Mesenteric fat pad (tissue), 1 donor: ENCODE results near the gene CDC16. TPM values are rescaled to one million over a fixed set of nuclear protein-coding genes. Genes with fewer than 3 reads are reported as not detected.

ENCODE experiments used
- DNase-seq: peaks from one replicate; pipeline ENCODE4 v3.0.0-alpha.2; 2020; ENCODE audit warnings: low spot score
- total RNA-seq: library from RNA; stranded (reverse); fragmentation: NEBNext Ultra II Directional; extraction: Animal tissue kit (Norgen Biotek cat#: 25700); gene quantifications from one replicate; pipeline ENCODE4 v1.2.1, GENCODE V29; 2021
- donor health status: DM: yes; HTN: yes; CAD: no.

CDC16 gene
- total RNA-seq, 1 donor from 2014 or later = 70.0 TPM

DNA sequence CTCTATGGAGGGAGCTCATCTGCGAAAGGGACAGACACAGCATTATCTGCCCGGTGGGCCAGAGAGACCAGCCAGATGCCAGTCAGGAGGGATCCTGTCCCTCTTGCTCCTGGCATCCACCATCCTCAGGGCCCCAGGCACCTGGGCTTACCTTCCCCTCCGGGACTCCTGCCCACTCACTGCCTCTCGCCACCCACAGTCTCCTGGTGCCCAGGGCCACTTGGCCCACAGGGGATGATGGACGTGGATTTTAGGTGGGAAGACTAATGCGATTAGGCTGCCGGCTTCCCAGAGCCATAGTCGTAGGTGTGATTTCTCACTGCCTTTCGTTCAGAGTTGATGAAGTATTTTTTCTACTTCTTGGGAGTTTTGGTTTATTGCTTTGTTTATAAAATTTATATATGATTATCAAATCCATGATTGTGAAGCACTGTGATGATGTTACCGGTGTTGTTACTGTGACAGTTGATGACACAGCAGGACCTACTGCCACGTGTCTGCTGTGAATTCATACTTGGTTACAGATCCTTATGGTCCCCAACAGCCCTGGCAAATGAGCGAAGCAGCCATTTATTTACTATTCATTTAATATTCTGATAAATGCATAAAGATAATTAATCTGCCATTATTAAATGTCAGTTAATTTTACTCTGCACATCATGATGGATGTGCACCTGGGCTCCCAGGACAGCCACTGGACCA is 65.1 kb downstream of the CDC16 start:
- DNase-seq = no peak

DNA sequence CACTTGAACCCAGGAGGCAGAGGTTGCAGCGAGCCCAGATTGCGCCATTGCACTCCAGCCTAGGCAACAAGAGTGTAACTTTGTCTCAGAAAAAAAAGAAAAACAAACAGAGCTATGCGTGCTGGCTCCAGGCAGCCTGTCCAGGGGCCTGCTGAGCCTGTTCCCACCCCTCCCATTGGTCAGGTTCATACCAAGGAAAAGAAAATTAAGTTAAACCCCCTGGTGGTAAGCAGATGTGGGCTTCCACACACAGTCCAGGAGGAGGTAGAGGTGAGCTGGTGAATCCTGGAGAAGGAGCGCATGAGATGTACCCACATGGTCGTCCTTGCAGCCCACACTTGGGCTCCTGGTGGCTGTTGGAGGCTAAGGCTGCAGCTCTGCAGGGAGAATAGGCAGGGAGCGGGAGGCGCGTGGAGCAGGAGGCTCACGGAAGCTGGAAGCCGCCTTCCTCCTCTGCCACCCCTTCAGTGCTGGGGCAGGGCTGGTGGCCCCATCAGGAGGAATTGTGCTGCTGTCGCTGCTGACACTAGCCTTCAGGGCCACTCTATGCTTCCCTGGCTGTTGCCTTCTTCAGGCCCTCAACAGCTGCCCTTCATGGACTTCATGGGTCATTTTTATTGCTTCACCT is 69.1 kb downstream of the CDC16 start:
- DNase-seq = no peak

DNA sequence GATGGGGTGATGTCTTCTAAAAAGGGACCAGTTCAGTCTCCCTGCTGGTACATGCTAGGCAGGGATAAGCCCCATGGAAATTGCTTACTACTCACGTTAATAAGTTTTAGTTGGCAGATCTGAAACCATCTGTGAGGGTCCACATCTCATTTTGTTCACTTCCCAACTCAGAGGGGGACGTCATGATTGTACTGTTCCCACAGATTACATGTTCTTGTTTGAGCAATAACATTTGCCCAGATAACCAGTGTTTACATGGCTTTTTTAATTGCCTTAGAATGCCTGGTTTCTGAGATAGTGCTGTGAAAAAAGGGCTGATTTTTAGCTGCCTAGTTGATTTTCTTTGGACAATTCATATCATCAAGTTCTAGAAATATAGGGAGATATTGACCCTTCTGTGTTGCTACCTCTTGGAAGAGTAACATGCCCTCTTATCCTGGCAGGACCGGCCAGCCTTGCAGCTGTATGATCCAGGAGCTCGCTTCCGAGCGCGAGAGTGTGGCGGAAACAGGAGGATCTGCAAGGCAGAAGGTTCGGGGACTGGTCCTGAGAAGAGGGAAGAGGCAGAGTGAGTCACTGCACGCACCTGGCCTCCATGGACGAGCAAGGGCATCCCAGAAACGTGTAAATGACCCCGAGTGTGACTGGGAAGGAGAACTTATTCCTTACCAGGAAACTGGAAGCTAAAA is 69.8 kb downstream of the CDC16 start:
- DNase-seq = no peak

DNA sequence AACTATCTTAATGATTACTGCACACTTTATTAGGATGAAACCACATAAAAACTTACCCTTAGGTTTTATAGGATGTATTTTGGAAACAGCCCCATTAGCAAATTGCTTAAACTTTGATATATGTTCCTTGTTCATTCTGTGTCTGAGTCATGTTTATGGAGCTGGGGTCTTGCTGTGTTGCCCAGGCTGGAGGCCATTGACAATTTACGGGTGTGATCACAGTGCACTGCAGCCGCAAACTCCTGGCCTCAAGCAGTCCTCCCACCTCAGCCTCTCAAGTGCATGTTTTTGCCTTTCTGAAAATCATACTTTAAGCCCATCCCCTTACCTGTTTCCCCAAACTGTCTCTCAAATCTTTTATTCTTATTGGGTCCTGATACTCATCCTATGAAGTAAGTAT is 74.4 kb downstream of the CDC16 start:
- no peak for DNase-seq

DNA sequence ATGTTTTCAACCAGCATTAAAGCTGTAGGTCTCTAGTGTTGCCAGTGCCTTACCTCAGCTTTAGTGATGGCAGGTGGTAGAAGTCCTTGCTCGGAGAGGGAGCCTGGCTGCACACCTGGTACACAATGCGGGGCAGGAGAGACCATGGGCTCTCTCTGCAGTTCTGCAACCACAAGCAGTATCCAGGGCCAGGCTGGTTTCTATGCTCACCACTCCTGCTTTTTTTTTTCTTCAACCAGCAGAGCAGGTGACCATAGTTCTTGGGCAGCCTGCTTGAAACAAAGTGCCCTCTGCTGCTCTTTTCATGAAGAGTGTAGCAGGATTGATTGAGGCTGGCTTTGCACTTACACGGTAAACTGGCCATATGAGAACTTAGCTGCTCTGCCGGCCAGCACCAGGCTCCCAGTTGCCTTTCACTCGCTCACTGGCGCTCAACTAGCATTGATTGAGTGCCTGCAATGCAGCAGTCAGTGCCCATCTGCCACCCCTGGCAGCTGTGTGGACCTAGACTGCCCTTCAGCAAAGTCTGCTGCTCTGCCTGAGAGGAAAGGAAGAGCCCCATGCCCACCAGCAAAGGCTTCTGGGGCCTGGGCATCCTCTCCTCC is 75.2 kb downstream of the CDC16 start:
- no peak for DNase-seq

DNA sequence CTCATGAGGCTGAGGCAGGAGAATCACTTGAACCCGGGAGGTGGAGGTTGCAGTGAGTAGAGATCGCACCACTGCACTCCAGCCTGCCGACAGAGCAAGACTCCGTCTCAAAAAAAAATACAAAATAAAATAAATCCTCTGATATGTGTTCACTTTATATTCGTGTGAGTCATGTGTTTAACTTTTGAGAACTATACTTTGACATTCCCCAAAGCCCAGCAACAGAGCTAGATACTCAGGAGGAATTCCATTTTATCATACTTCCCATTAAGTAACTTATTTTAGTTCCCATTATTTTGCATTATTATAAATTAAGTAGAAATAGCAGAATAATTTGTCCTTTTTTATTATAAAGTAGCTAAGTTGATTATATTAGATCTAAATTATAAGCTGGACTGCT is 76.3 kb downstream of the CDC16 start:
- no peak for DNase-seq

DNA sequence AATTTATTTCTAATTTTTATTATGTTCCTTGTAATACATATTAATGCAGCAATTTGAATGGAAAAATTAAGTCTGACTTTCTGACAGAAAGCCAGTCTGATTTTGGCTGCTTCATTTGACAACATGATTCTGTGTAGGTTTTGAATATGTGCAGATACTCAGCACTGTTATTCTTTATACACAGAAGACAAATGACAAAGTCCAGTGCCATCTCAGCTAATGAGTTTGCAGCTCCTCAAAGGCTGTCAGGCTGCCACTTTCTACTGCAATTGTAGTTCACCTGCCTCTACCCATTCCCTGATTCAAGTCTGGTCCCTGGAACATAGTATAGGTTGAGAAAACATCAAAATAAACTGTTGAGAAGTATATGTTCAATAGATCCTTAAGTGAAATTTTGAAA is 76.7 kb downstream of the CDC16 start:
- no peak for DNase-seq

DNA sequence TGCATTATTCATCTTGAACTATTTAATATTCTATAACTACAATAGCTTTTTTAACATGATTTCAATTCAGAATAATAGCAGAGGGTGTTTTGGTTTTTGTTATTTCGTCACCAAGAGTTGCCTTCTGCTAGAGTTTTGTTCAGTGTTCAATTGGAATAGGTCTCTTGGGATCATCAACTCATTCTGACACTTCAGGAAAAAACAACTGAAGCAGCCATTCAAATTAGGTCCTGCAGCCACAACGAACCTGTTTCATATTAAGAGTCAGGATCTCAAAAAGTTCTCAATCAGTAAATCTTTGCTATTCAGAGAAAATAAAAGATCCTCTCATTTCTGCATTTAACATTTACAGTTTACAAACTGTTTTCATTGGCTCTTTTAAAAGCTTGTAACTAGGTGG is 77.2 kb downstream of the CDC16 start:
- no peak for DNase-seq

DNA sequence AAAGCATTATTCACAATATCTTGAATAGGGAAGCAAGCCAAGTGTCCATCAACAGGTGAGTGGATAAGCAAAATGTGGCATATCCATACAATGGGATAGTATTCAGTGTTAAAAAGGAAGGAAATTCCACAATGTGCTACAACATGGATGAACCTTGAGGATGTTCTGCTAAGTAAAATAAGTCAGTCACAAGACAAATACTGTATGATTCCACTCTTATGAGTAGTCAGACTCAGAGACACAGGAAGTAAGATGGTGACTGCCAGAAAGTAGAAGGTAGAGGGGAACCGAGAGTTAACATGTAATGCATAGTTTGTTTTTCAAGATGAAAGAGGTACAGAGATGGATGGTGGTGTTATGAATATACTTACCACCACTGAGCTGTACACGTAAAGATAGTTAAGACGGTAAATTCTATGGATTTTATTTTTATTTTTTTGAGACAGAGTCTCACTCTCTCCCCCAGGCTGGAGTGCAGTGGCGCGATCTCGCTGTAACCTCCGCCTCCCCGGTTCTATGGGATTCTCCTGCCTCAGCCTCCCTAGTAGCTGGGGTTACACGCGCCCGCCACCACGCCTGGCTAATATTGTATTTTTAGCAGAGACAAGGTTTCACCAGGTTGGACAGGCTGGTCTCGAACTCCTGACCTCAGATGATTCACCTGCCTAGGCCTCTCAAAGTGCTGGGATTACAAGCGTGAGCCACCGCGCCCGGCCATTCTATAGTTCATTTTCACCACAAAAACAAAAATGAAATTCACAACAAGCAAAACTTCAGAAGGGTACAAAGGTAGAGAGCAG is 78.6 kb downstream of the CDC16 start:
- no peak for DNase-seq

DNA sequence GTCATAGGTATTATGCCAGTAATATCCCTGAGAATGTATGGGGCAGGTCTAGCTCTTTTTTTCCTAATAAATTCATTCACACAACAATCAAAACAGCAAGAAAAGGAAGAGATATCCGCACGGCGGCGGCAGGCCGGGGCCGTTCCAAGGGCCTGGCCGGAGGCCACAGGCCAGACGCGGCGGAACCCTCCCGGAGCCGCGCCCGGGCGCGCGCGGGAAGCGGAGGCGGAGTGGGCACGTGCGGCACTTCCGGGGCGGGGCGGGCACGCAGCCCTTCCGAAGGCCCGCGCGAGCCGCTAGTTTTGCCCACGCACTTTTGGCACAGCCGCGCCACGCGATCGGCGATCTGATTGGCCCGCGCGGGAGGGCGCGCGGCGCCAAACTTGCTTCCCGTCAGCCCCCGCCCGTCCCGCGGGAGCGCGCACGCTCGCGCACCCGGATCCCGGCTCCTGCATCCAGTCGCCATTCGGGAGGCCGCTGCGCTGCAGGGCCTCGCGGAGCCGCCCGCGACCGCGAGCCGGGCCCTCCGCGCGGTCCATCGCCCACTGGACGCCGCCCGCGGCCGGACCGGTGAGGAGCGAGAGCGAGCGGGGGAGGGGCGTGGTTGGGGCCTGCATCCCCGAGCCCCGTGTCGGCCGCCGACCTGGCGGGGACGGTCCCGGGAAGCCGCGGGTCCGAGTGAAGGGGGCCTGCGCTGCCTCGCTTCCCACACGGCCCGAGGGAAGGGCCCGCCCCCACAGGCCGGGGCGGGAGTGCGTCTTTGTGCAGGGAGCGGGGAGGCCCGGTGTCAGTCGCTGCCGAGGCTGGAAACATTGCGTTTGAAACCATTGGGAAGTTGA is 79.6 kb downstream of the CDC16 start, which contains the start of gene CHAMP1:
Gene CHAMP1, plus strand, starts transcription at position 430 of the 839 bp plus-strand sequence. CDS start 9,340 bp downstream, outside the sequence.
- DNase-seq = peak; percentile 99

DNA sequence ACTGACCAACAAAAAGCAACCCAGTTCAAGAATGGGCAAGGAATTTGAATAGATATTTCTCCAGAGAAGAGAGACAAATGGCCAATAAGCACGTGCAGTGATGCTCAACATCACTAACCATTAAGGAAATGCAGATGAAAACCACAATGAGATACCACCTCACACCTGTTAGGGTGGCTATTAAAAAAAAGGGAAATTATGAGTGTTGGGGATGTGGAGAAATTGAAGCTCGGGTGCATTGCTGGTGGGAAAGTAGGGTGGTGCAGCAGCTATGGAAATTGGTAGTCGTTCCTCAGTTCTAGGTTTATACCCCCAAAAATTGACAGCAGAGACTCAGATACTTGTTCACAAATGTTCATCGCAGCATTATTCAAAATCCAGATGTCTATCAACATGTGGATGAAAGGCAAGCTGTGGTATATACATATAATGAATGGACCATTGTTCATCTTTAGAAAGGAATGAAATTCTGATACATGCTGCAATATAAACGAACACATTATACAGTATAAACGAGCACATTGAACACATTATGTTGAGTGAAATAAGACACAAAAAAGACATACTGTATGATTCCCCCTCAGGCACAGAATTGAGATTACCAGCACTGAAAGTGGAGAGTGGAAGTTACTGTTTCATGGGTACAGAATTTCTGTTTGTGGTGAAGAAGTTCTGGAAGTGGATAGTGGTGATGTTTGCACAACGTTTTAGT is 80.5 kb downstream of the CDC16 start:
- no peak for DNase-seq

DNA sequence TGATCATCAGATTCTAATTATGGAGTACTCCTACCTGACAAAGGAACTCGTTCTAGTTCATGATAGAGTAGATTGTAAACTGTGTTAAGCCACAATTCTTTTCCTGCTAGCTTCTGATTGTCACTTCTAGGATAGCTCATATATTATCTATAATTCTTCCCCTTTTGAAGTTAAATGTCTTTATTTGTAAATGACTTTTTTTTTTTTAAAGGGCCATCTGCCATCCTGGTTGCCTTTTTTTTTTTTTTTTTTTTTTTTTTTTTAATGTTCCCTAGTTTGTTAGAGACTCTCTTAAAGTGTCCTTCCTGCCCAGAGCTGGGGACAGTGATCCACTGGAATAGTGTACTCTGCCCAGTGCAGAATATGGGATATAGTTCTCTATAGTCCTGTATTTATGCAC is 83.9 kb downstream of the CDC16 start:
- DNase-seq = no peak

DNA sequence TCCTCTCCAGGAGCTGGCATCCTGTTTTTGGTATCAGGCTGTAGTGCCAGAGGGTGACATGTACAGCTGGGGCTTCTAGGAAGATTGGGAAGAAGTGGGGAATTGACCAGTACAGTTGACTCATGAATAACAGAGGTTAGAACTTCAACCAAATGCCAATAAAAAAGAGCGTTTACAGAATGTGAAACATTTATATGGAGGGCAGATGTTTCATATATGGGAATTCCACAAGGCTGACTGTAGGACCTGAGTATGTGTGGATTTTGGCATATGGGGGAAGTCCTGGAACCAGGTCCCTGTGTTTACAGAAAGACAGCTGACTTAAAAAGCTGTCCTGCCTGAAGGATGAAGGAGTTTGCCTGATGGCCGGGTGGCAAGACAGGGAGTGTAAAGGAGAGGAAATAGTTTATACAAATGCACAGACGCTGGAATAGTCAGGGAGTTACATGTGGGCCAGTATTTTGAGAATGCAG is 84.8 kb downstream of the CDC16 start:
- no peak for DNase-seq

DNA sequence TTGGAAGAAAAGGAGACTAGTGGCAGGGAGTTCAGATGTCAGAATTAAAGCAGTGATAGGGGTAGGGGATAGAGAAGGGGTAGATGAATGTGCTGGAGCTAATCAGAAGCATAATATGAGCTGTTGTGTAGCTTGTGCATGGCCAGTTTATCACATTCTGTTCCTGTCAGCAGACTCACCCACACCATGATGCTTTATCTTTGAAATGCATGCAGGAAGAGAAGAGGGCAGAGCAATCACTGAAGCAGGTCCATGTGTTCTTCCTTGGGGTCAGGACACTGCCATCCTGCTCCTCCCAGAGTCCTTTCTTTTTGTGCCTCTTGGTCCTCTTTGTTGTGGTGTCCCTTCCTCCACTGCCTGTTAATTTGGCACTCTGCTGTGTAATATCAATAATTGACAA is 85.4 kb downstream of the CDC16 start:
- DNase-seq = no peak

DNA sequence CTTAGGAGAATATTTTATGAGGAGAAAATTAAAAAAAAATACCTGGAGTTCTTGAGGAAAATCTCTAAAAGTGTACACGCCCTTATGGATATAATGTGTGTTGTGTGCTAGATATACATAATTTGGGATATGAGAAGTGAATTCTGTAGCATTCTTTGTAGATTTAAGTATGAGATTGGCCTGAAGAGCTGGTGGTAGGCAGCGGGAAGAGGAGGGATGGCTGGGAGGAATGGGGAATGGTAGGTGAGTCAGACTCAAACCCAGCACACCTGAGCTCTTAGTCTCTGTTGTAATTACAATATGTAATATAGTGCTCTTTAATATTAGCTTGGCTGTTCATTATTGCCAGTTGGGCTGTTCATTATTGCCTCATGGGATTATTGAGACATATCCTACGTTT is 86.6 kb downstream of the CDC16 start:
- no peak for DNase-seq
